ENCODE measurements around the gene TMEM123. TPM values are rescaled to one million over a fixed set of nuclear protein-coding genes. Genes with fewer than 3 reads are reported as not detected.

Gene TMEM123
- total RNA-seq, 1 donor: 91.9 TPM

GRCh38 chr11:102458548-102458947, 6.0 kb upstream of the TMEM123 start:
- Histone ChIP-seq H3K27me3 (ENCODE audit: insufficient read depth, low read length) (no peaks in the 10 kb centered on the region), H3K27ac (ENCODE audit: low read depth, low read length) (no peak overlapping the region), H3K4me1 (ENCODE audit: insufficient read depth, low read length) (peaks cover 11% of the 10 kb centered on the region), H3K4me3 (ENCODE audit: insufficient read depth, low read length) (no peak overlapping the region), H3K4me2 (ENCODE audit: insufficient read depth, low read length) (no peak overlapping the region), H3K36me3 (ENCODE audit: insufficient read depth, low read length) (no peaks in the 10 kb centered on the region), H2AFZ (ENCODE audit: low read length) (no peak overlapping the region), H3K9me3 (ENCODE audit: low read depth, low read length) (no peaks in the 10 kb centered on the region), H3K79me2 (ENCODE audit: insufficient read depth, low read length) (no peaks in the 10 kb centered on the region), H4K20me1 (ENCODE audit: insufficient read depth, low read length) (no peaks in the 10 kb centered on the region)
- TF ChIP-seq CTCF (IDR thresholded peaks at IDR 0.05; ENCODE audit: extremely low read depth, low read depth, low read length): no peak
- no peak for DNase-seq (ENCODE audit: insufficient read length, low spot score, missing footprints)

DNA sequence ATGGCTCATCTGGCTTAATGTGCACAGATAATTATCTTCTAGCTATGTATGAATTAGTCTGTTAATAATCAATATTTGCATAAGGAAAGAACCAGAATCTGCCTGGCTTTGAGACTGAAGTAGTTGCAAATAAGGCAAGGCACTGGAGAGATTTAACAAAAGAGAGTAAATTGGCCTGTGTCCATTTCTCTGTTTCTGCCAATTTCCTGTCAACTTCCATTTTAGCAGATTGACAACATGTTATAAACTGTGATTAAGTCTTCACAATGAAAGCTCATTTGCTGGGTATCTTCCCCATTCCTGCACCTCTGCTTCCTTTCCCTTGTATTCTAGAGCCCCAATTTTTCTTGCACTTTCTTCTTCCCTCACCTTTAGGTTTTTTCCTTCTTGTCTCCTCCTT, 5.3 kb upstream of the TMEM123 start:
- H3K4me1 ChIP-seq (ENCODE audit: insufficient read depth, low read length): peaks cover 15% of the 10 kb centered on the region
- no peak overlapping the region for H3K4me2 ChIP-seq (ENCODE audit: insufficient read depth, low read length)
- DNase-seq (ENCODE audit: insufficient read length, low spot score, missing footprints): no peak
- H4K20me1 ChIP-seq (ENCODE audit: insufficient read depth, low read length): no peaks in the 10 kb centered on the region
- no peaks in the 10 kb centered on the region for H3K9me3 ChIP-seq (ENCODE audit: low read depth, low read length)
- no peaks in the 10 kb centered on the region for H3K79me2 ChIP-seq (ENCODE audit: insufficient read depth, low read length)
- no peak overlapping the region for H3K4me3 ChIP-seq (ENCODE audit: insufficient read depth, low read length)
- no peak overlapping the region for H2AFZ ChIP-seq (ENCODE audit: low read length)
- no peaks in the 10 kb centered on the region for H3K27me3 ChIP-seq (ENCODE audit: insufficient read depth, low read length)
- no peaks in the 10 kb centered on the region for H3K36me3 ChIP-seq (ENCODE audit: insufficient read depth, low read length)
- no peak overlapping the region for H3K27ac ChIP-seq (ENCODE audit: low read depth, low read length)
- no peak for TF ChIP-seq CTCF (IDR thresholded peaks at IDR 0.05; ENCODE audit: extremely low read depth, low read depth, low read length)

GRCh38 chr11:102457056-102457677, 4.6 kb upstream of the TMEM123 start:
- Histone ChIP-seq H3K4me2 (ENCODE audit: insufficient read depth, low read length) (no peak overlapping the region), H3K4me1 (ENCODE audit: insufficient read depth, low read length) (peaks cover 15% of the 10 kb centered on the region), H3K36me3 (ENCODE audit: insufficient read depth, low read length) (no peaks in the 10 kb centered on the region), H3K9me3 (ENCODE audit: low read depth, low read length) (no peaks in the 10 kb centered on the region), H3K79me2 (ENCODE audit: insufficient read depth, low read length) (peaks cover 4% of the 10 kb centered on the region), H3K27me3 (ENCODE audit: insufficient read depth, low read length) (no peaks in the 10 kb centered on the region), H3K4me3 (ENCODE audit: insufficient read depth, low read length) (no peak overlapping the region), H2AFZ (ENCODE audit: low read length) (no peak overlapping the region), H4K20me1 (ENCODE audit: insufficient read depth, low read length) (no peaks in the 10 kb centered on the region), H3K27ac (ENCODE audit: low read depth, low read length) (no peak overlapping the region)
- TF ChIP-seq CTCF (IDR thresholded peaks at IDR 0.05; ENCODE audit: extremely low read depth, low read depth, low read length): no peak
- DNase-seq (ENCODE audit: insufficient read length, low spot score, missing footprints): no peak

DNA sequence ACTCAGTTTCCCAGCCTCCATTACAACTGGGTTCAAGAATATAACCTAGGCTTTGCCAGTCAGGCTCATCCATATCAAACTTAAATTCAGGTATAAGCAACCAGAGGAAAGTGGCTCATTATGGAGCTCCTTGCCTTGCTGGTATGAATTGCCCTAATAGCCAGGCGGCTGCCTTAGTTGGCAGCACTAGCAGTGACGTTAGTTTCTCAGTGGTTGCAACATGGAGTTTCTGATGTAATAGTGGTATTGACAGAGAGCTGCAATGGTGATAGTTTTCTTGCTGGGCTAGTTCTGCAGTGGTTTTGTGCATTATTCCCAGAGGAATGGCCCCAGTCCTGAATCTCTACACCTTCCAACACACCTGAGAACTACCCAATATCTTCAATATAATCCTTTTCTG, 3.8 kb upstream of the TMEM123 start:
- DNase-seq (ENCODE audit: insufficient read length, low spot score, missing footprints): no peak
- H3K27ac ChIP-seq (ENCODE audit: low read depth, low read length): no peak overlapping the region
- H3K4me1 ChIP-seq (ENCODE audit: insufficient read depth, low read length): peaks cover 15% of the 10 kb centered on the region
- H3K9me3 ChIP-seq (ENCODE audit: low read depth, low read length): no peaks in the 10 kb centered on the region
- no peaks in the 10 kb centered on the region for H4K20me1 ChIP-seq (ENCODE audit: insufficient read depth, low read length)
- H3K79me2 ChIP-seq (ENCODE audit: insufficient read depth, low read length): peaks cover 11% of the 10 kb centered on the region
- H3K36me3 ChIP-seq (ENCODE audit: insufficient read depth, low read length): no peaks in the 10 kb centered on the region
- no peak for TF ChIP-seq CTCF (IDR thresholded peaks at IDR 0.05; ENCODE audit: extremely low read depth, low read depth, low read length)
- no peak overlapping the region for H2AFZ ChIP-seq (ENCODE audit: low read length)
- no peak overlapping the region for H3K4me3 ChIP-seq (ENCODE audit: insufficient read depth, low read length)
- H3K4me2 ChIP-seq (ENCODE audit: insufficient read depth, low read length): no peak overlapping the region
- H3K27me3 ChIP-seq (ENCODE audit: insufficient read depth, low read length): no peaks in the 10 kb centered on the region

Data from osteoblast (primary cell).